GM12878 (cell line): ENCODE measurements around the gene AFG1L. TPM values are rescaled to one million over a fixed set of nuclear protein-coding genes. Genes with fewer than 3 reads are reported as not detected.

Experiments used
- CBFB ChIP-seq: IDR thresholded peaks from 2 replicates; pipeline ENCODE4 v1.6.1; 2016; ENCODE audit warnings: antibody characterized with exemption, low read depth
- CBX5 ChIP-seq: sonication (generic); IDR thresholded peaks from 2 replicates; pipeline ENCODE4 v1.6.1; 2016; ENCODE audit warnings: low read depth, moderate library complexity, mild to moderate bottlenecking, inconsistent platforms
- E4F1 ChIP-seq: fragments of 450-650 bp; IDR thresholded peaks from 2 replicates; pipeline ENCODE4 v1.6.1; 2018; ENCODE audit warnings: borderline replicate concordance, mild to moderate bottlenecking; ENCODE audit not compliant: partially characterized antibody
- ESRRA ChIP-seq: IDR thresholded peaks from 2 replicates; pipeline ENCODE4 v1.6.1; 2012; ENCODE audit warnings: mild to moderate bottlenecking, low read length, improper control_type of control experiment
- EZH2 ChIP-seq: IDR thresholded peaks from 2 replicates; pipeline ENCODE4 v1.6.1; 2012; ENCODE audit warnings: low read depth, mild to moderate bottlenecking, control low read depth, inconsistent platforms, low read length, borderline replicate concordance; ENCODE audit not compliant: control insufficient read depth
- HDAC2 ChIP-seq: fragments of 200-600 bp; sonication (generic); IDR thresholded peaks from 2 replicates; pipeline ENCODE4 v1.6.1; 2017
- HSF1 ChIP-seq: fragments of 150-350 bp; IDR thresholded peaks from 2 replicates; pipeline ENCODE4 v1.6.1; 2014; ENCODE audit warnings: mild to moderate bottlenecking, low read depth, low read length
- IKZF1 ChIP-seq: fragments of 450-650 bp; conservative IDR thresholded peaks from 2 replicates; pipeline ENCODE4 v1.6.1; 2017; ENCODE audit warnings: antibody characterized with exemption, mild to moderate bottlenecking
- IKZF2 ChIP-seq, 2 experiments: fragments of 450-650 bp; IDR thresholded peaks; 2 replicates each; pipeline ENCODE4 v1.6.1; 2017; ENCODE audit warnings: mild to moderate bottlenecking in 2 of 2, moderate library complexity in 2 of 2
- IRF5 ChIP-seq: fragments of 450-650 bp; IDR thresholded peaks from 2 replicates; pipeline ENCODE4 v1.6.1; 2017; ENCODE audit warnings: borderline replicate concordance
- MAX ChIP-seq: IDR thresholded peaks from 2 replicates; pipeline ENCODE4 v1.6.1; 2012; ENCODE audit warnings: low read depth, low read length, improper control_type of control experiment
- MTA3 ChIP-seq: IDR thresholded peaks from 2 replicates; pipeline ENCODE4 v1.6.1; 2012; ENCODE audit warnings: low read length, inconsistent platforms, borderline replicate concordance
- MYC ChIP-seq: IDR thresholded peaks from 2 replicates; pipeline ENCODE4 v1.6.1; 2011; ENCODE audit warnings: mild to moderate bottlenecking, low read length, moderate library complexity, inconsistent platforms; ENCODE audit not compliant: insufficient read depth, insufficient replicate concordance, insufficient read length, severe bottlenecking
- NR2C1 ChIP-seq: fragments of 450-650 bp; IDR thresholded peaks from 2 replicates; pipeline ENCODE4 v1.6.1; 2017; ENCODE audit warnings: antibody characterized with exemption, mild to moderate bottlenecking, moderate library complexity
- POLR2AphosphoS5 ChIP-seq: IDR thresholded peaks from 2 replicates; pipeline ENCODE4 v1.6.1; 2011; ENCODE audit warnings: mild to moderate bottlenecking, low read length, inconsistent platforms
- POU2F2 ChIP-seq: IDR thresholded peaks from 3 replicates; pipeline ENCODE4 v1.6.1; 2011; ENCODE audit warnings: low read depth, mild to moderate bottlenecking, low read length, borderline replicate concordance
- SUPT20H ChIP-seq: IDR thresholded peaks from 2 replicates; pipeline ENCODE4 v1.6.1; 2011; ENCODE audit warnings: low read depth, mild to moderate bottlenecking, low read length, moderate library complexity, borderline replicate concordance; ENCODE audit not compliant: control insufficient read depth
- ZNF622 ChIP-seq: fragments of 450-650 bp; IDR thresholded peaks from 2 replicates; pipeline ENCODE4 v1.6.1; 2017; ENCODE audit warnings: mild to moderate bottlenecking, inconsistent platforms
- polyA plus RNA-seq, 11 experiments: library from polyadenylated mRNA; depleted of rRNA in 4 of 11; unstranded in 6 of 11; stranded (reverse) in 5 of 11; fragments of >200 nt; fragmentation: Nextera tagmentation in 4 of 11; fragmentation: Illumina TruSeq in 1 of 11; extraction: Ambion mirVana in 4 of 11; extraction: Trizol in 1 of 11; gene quantifications; 1 replicate in 1 of 11; 2 replicates in 10 of 11; pipeline versions ENCODE4 v1.2.1 to v1.2.3, GENCODE V29; 2011 to 2016; ENCODE audit warnings: inconsistent platforms in 2 of 11, missing spikeins in 2 of 11, low read depth in 1 of 11
- total RNA-seq, 4 experiments: library from RNA; depleted of rRNA in 3 of 4; stranded (reverse); fragments of >200 nt in 3 of 4; fragmentation: Illumina TruSeq in 1 of 4; extraction: Trizol in 1 of 4; gene quantifications; 2 replicates each; pipeline versions ENCODE4 v1.2.1 to v1.2.3, GENCODE V29; 2013 to 2021
- TF ChIP-seq, protein P1 (sequence below): fragments of 450-650 bp; IDR thresholded peaks from 2 replicates; pipeline ENCODE4 v1.6.1; 2018; ENCODE audit warnings: mild to moderate bottlenecking, low read depth, moderate library complexity; ENCODE audit not compliant: partially characterized antibody
- TF ChIP-seq, protein P2 (sequence below): IDR thresholded peaks from 2 replicates; pipeline ENCODE4 v1.6.1; 2011; ENCODE audit warnings: borderline replicate concordance, low read depth, mild to moderate bottlenecking, moderate library complexity, low read length; ENCODE audit not compliant: insufficient read depth, poor library complexity, severe bottlenecking

The AFG1L gene
- total and polyA plus RNA-seq, 10 of the 15 experiments (the other 5 are each of a cell fraction or from before 2014, with no cell fraction given) = 2.3 to 9.0 (median 4.3) TPM

GRCh38 chr6:108559884-108560462 is 265.1 kb downstream of the AFG1L start (continued):
- TF ChIP-seq E4F1 (no peak), CBX5 (no peak), IKZF1 (peak; percentile 38), EZH2 (no peak), IRF5 (no peak), MAX (peak; percentile 2; the same call in 1 of the 2 replicates), HSF1 (no peak), CBFB (no peak), POLR2AphosphoS5 (no peak), NR2C1 (no peak), MYC (no peak), POU2F2 (no peak), MTA3 (no peak), IKZF2 (IDR thresholded peaks at IDR 0.05) (peak; percentile 46 to 49; a peak in 2 of 4 replicates), HDAC2 (no peak), ZNF622 (no peak), ESRRA (no peak), SUPT20H (no peak)
- TF ChIP-seq, protein P1, sequence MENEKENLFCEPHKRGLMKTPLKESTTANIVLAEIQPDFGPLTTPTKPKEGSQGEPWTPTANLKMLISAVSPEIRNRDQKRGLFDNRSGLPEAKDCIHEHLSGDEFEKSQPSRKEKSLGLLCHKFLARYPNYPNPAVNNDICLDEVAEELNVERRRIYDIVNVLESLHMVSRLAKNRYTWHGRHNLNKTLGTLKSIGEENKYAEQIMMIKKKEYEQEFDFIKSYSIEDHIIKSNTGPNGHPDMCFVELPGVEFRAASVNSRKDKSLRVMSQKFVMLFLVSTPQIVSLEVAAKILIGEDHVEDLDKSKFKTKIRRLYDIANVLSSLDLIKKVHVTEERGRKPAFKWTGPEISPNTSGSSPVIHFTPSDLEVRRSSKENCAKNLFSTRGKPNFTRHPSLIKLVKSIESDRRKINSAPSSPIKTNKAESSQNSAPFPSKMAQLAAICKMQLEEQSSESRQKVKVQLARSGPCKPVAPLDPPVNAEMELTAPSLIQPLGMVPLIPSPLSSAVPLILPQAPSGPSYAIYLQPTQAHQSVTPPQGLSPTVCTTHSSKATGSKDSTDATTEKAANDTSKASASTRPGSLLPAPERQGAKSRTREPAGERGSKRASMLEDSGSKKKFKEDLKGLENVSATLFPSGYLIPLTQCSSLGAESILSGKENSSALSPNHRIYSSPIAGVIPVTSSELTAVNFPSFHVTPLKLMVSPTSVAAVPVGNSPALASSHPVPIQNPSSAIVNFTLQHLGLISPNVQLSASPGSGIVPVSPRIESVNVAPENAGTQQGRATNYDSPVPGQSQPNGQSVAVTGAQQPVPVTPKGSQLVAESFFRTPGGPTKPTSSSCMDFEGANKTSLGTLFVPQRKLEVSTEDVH = no peak
- TF ChIP-seq, protein P2, sequence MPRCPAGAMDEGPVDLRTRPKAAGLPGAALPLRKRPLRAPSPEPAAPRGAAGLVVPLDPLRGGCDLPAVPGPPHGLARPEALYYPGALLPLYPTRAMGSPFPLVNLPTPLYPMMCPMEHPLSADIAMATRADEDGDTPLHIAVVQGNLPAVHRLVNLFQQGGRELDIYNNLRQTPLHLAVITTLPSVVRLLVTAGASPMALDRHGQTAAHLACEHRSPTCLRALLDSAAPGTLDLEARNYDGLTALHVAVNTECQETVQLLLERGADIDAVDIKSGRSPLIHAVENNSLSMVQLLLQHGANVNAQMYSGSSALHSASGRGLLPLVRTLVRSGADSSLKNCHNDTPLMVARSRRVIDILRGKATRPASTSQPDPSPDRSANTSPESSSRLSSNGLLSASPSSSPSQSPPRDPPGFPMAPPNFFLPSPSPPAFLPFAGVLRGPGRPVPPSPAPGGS = no peak
